Measurements from ENCODE around the gene SND1. TPM values are rescaled to one million over a fixed set of nuclear protein-coding genes. Genes with fewer than 3 reads are reported as not detected.

The SND1 gene
- total RNA-seq, 1 donor = 80.2 TPM

- H3K9me3 ChIP-seq (ENCODE audit: low read depth, low read length) = peaks cover 10% of the 10 kb centered on the region
- H3K27me3 ChIP-seq (ENCODE audit: insufficient read depth, low read length) = no peaks in the 10 kb centered on the region
- H3K4me3 ChIP-seq (ENCODE audit: low read length) = no peak overlapping the region
- no peaks in the 10 kb centered on the region for H3K4me1 ChIP-seq (ENCODE audit: insufficient read depth, low read length)
Observed at GRCh38 chr7:127973832-127974231, 321.8 kb downstream of the SND1 start.

GRCh38 chr7:127974446-127975035 lies 322.5 kb downstream of the SND1 start:
- H3K4me3 ChIP-seq (ENCODE audit: low read length) = no peak overlapping the region
- no peaks in the 10 kb centered on the region for H3K4me1 ChIP-seq (ENCODE audit: insufficient read depth, low read length)
- H3K27me3 ChIP-seq (ENCODE audit: insufficient read depth, low read length) = no peaks in the 10 kb centered on the region
- H3K9me3 ChIP-seq (ENCODE audit: low read depth, low read length) = peaks cover 15% of the 10 kb centered on the region

DNA sequence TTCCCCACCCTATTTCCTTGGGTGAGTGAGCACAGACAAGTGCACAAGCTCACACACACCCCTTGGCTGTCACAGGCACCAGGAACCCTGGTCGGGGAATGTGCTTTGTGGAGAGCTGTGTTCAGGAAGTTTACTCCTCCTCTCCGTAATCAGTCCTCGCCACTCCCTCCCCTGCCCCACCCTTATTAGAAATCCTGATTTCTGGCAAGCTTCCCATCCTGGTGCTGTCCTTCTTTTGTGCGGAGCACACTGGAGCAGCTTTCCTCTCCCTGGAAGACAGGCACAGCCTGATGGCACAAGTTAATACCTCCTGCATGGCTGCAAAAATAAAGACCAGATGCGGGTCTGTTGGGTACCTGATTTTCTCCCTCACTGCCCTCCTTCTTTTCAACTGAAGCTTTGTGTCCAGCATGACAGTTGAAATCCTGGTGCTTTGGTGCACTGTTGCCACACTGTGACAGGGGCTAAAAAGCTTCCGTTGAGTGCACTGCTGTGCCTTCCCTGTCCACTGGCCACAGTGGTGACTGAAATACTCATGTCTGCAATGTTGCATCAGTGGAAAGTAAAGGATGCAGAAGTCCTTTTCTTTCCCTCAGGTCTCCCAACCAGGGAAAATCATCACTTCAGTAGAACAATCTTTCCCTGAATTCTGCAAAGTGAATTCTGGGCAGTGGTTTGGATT lies 324.2 kb downstream of the SND1 start:
- H3K4me1 ChIP-seq (ENCODE audit: insufficient read depth, low read length) = no peaks in the 10 kb centered on the region
- H3K27me3 ChIP-seq (ENCODE audit: insufficient read depth, low read length) = no peaks in the 10 kb centered on the region
- H3K9me3 ChIP-seq (ENCODE audit: low read depth, low read length) = peaks cover 15% of the 10 kb centered on the region
- no peak overlapping the region for H3K4me3 ChIP-seq (ENCODE audit: low read length)

GRCh38 chr7:127976738-127977120 lies 324.7 kb downstream of the SND1 start:
- Histone ChIP-seq H3K27me3 (ENCODE audit: insufficient read depth, low read length) (no peaks in the 10 kb centered on the region), H3K4me3 (ENCODE audit: low read length) (no peak overlapping the region), H3K9me3 (ENCODE audit: low read depth, low read length) (peaks cover 15% of the 10 kb centered on the region), H3K4me1 (ENCODE audit: insufficient read depth, low read length) (no peaks in the 10 kb centered on the region)

DNA sequence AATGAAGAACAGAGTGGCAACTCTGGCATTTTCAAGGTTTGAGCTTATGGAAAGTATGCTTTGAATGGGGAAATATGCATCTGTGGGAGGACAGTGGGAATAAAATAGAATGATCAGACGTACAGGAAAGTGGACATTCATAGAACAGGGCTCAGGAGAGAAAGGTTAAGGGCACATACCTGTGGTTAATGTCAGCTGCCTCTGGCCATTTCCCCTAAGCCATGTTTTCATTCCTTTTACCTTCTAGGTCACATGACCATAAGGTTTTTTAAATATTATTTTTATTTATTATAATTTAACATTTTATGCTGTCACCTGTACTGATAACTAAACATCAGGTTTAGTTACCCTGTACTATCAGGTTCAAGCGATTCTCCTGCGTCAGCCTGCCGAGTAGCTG lies 326.4 kb downstream of the SND1 start:
- no peak overlapping the region for H3K4me3 ChIP-seq (ENCODE audit: low read length)
- peaks cover 15% of the 10 kb centered on the region for H3K9me3 ChIP-seq (ENCODE audit: low read depth, low read length)
- H3K27me3 ChIP-seq (ENCODE audit: insufficient read depth, low read length) = no peaks in the 10 kb centered on the region
- H3K4me1 ChIP-seq (ENCODE audit: insufficient read depth, low read length) = no peaks in the 10 kb centered on the region

DNA sequence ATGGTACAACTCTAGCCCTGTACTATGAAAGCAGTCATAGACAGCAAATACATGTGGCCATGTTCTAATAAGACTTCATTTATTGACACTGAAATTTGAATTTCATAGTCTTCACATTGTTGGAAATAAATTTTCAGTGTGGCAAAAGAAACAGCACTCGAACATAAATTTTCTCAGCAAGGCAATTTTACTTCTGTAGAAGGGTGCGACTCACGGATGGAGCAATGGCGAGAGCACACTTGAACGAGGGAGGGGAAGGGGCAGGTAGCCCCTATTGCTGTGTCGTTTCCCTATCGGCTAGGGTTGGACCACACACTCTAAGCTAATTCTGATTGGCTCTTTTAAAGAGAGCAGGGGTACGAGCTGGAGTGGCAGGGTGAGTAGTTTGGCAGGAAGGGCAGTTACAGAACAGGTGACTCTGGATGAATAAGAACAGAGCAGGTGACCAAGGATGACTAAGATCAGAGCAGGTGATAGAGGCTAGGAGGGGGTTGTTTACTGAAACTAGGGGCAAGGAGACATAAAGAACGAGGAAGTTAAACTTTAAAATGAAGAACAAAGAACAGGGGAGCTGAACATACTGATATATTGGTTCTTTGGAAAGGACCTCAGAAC lies 327.2 kb downstream of the SND1 start:
- peaks cover 15% of the 10 kb centered on the region for H3K9me3 ChIP-seq (ENCODE audit: low read depth, low read length)
- no peak overlapping the region for H3K4me3 ChIP-seq (ENCODE audit: low read length)
- no peaks in the 10 kb centered on the region for H3K4me1 ChIP-seq (ENCODE audit: insufficient read depth, low read length)
- H3K27me3 ChIP-seq (ENCODE audit: insufficient read depth, low read length) = no peaks in the 10 kb centered on the region

DNA sequence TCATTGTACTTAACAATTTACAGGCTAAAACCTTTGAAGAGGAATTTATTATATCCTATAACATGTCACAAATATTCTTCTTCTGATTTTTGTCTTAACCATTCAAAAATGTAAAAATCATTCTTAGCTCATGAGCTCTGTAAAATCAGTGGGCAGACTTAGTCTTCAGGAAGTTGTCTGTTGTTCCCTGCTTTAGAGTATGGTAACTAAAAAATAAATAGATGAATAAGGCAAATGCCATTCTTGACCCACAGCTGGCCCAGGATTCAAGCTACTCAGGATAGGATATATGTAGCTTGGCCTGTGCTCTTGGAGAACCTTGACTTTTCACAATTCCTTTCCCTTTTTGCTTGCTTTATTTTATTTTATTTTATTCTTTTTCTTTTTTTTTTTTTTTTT lies 327.7 kb downstream of the SND1 start:
- Histone ChIP-seq H3K4me1 (ENCODE audit: insufficient read depth, low read length) (no peaks in the 10 kb centered on the region), H3K9me3 (ENCODE audit: low read depth, low read length) (peaks cover 15% of the 10 kb centered on the region), H3K4me3 (ENCODE audit: low read length) (no peak overlapping the region), H3K27me3 (ENCODE audit: insufficient read depth, low read length) (no peaks in the 10 kb centered on the region)

DNA sequence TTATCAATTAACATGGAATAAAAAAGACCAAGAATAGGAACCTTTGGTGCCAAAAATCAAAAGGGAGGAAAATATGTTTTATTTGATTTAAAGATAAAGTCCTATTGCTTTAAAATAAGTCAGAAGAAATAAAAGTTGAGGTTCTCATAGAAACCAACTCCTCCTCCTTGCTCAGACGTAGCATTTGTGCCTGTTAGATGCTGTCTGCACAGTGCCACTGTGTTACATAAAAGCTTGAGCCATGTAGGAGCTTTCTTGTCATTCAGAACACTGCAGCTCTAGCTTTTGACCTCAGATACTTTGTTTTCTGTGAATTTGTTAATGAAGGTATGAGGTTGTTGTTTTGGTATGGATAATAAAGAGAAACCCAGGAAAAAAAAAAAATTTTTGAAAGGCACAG lies 328.9 kb downstream of the SND1 start:
- Histone ChIP-seq H3K9me3 (ENCODE audit: low read depth, low read length) (peaks cover 15% of the 10 kb centered on the region), H3K4me3 (ENCODE audit: low read length) (no peak overlapping the region)

DNA sequence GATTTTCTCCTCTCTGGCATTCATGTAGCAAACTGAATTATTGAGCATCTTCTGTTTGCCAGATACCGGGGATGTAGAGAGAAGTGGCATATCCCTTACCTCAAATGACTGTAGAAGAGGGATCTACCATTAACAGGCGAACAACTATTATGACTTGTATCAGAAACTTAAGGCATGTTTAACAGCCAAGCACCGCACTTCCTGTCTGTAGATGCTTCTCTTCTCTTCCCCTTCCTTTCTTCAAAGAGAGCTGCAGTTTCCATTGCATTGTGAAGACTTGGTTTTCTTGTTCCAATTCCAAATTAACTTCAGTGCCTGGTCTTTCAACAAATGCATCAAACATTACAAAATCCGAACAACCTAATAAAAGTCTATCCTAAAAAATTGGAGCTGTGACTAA lies 330.0 kb downstream of the SND1 start:
- Histone ChIP-seq H3K4me1 (ENCODE audit: insufficient read depth, low read length) (no peaks in the 10 kb centered on the region), H3K27me3 (ENCODE audit: insufficient read depth, low read length) (no peaks in the 10 kb centered on the region), H3K9me3 (ENCODE audit: low read depth, low read length) (peaks cover 15% of the 10 kb centered on the region), H3K4me3 (ENCODE audit: low read length) (no peak overlapping the region)

More for the DNA sequence above, 328.9 kb downstream of the SND1 start:
- Histone ChIP-seq H3K27me3 (ENCODE audit: insufficient read depth, low read length) (no peaks in the 10 kb centered on the region), H3K4me1 (ENCODE audit: insufficient read depth, low read length) (no peaks in the 10 kb centered on the region)

DNA sequence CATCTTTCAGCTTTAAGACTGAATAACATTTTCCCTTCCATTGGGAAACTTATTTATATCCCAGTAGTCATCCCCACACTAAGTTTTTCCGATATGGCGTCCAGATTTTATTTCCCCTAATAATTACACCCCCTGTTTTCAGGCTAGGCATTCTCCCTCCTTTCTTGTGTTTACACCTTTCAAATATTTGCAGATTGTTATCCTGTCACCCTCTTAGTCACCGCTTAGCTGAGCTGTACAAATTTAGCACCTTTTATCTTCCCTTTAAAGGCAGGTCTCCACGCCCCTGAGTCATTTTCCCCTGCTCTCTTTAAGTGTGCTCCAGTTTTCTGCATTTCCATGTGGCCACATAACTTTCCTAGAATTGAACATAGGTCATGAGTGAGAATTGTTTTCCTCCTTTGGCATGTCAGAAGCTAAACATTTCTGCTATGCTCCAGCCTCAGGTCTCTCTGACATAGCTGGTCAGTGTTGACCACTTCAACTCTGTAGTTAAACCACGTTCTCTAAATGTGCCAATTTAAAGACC lies 331.9 kb downstream of the SND1 start:
- Histone ChIP-seq H3K4me1 (ENCODE audit: insufficient read depth, low read length) (no peaks in the 10 kb centered on the region), H3K27me3 (ENCODE audit: insufficient read depth, low read length) (no peaks in the 10 kb centered on the region), H3K9me3 (ENCODE audit: low read depth, low read length) (peaks cover 5% of the 10 kb centered on the region), H3K4me3 (ENCODE audit: low read length) (no peak overlapping the region)

DNA sequence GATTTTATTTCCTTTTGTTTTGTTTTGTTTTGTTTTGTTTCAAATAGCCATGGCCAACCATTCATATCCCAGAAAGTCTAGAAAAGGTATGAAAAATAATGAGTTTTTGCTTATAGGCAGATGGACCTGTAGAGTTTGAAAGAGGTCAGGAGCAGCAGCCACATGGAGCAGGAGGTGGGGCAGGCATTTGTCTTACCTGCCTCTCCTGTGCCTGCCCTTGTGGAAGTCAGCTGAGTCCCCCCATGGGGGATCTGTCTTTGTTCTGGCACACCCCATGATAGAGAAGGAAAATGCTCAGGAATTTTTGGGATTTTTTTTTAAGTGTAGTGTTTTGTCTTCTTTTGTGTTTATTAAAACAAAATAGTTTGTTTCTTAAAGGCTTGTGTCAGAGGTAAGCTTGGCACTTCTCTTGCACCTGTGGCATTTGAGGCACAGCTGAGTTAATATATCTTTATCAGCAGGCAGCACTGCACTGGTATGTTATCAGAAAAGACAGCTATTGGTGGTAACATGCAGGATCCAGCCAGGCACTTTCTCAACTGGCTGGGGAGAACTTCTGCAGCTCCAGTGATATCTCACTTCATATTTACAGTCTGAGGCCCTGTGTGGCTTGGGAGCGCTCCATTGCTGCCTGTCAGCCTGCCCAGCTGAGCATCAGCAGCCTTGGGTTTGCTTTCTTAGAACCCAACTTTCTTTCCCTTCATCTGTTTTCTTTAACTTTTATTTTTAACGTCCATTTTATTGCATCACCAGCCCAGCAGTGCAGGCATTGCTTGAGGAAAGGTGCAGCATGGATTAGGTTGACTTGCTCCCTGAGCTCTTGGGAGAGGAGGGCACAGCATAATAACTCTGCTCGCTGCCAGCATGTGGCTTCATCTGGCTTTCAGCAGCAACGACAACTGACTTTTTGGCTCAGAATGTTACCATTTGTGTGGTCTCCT lies 334.9 kb downstream of the SND1 start:
- Histone ChIP-seq H3K4me3 (ENCODE audit: low read length) (no peak overlapping the region), H3K27me3 (ENCODE audit: insufficient read depth, low read length) (no peaks in the 10 kb centered on the region), H3K4me1 (ENCODE audit: insufficient read depth, low read length) (no peaks in the 10 kb centered on the region), H3K9me3 (ENCODE audit: low read depth, low read length) (no peaks in the 10 kb centered on the region)

- H3K9me3 ChIP-seq (ENCODE audit: low read depth, low read length) = no peaks in the 10 kb centered on the region
- H3K4me1 ChIP-seq (ENCODE audit: insufficient read depth, low read length) = no peaks in the 10 kb centered on the region
- no peak overlapping the region for H3K4me3 ChIP-seq (ENCODE audit: low read length)
- no peaks in the 10 kb centered on the region for H3K27me3 ChIP-seq (ENCODE audit: insufficient read depth, low read length)
Observed at GRCh38 chr7:127988751-127989150, 336.8 kb downstream of the SND1 start.

DNA sequence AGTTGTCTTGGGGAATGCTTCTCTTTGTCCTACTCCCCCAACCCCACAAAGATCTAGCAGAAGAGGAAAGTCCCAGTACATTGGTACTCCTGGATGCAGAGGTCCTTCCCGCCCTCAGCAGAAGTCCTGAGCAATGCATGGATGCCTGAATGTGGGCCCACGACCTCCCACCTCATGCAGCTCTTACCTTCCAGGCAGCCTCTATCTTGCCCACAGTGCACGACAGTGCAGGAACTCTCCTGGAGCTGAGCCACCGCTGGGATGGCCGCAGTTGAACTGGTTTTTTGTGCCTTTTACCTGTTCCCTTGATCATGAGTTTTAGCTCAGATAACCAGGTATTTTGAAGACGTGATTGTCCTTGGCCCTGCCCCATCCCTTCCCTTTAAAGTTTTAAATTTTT lies 341.3 kb downstream of the SND1 start:
- Histone ChIP-seq H3K27me3 (ENCODE audit: insufficient read depth, low read length) (no peaks in the 10 kb centered on the region), H3K4me3 (ENCODE audit: low read length) (no peak overlapping the region), H3K9me3 (ENCODE audit: low read depth, low read length) (no peaks in the 10 kb centered on the region)

DNA sequence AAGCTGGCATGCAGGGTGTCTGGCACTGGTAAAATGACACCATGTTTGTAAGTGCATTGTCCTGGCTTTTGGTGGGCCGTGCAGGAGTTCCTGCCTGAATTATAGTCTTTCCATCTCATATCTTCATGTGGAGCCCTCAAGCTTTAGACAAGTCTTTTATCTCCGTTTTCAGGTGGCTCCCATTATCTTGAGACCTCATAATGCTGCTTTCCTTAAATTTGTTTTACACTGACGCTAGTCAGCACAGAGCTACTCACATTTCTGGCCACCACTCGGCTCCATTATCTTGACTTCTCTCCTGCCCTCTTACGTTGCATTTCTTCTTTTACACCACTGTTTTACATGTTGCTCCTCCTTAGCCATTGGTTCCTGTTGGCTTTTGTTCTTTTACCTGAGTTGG lies 342.0 kb downstream of the SND1 start:
- Histone ChIP-seq H3K4me3 (ENCODE audit: low read length) (no peak overlapping the region), H3K27me3 (ENCODE audit: insufficient read depth, low read length) (no peaks in the 10 kb centered on the region), H3K4me1 (ENCODE audit: insufficient read depth, low read length) (no peaks in the 10 kb centered on the region), H3K9me3 (ENCODE audit: low read depth, low read length) (no peaks in the 10 kb centered on the region)

More for the DNA sequence above, 341.3 kb downstream of the SND1 start:
- H3K4me1 ChIP-seq (ENCODE audit: insufficient read depth, low read length) = no peaks in the 10 kb centered on the region
